ENCODE data around the gene SLC10A7. TPM values are rescaled to one million over a fixed set of nuclear protein-coding genes. Genes with fewer than 3 reads are reported as not detected.

Gene SLC10A7
- polyA plus RNA-seq, 1 donor (not counting 4 experiments of a cell fraction or from before 2014, with no cell fraction given), result 12.7 TPM

GRCh38 chr4:146238107-146238506, 283.6 kb downstream of the SLC10A7 start:
- no peaks in the 10 kb centered on the region for H4K20me1 ChIP-seq (ENCODE audit: control insufficient read depth, extremely low read depth, insufficient read depth, low read length)
- no peak overlapping the region for H3K9ac ChIP-seq (ENCODE audit: control insufficient read depth, extremely low read depth, insufficient read depth, low read length)
- H3K27me3 ChIP-seq (ENCODE audit: control insufficient read depth, extremely low read depth, insufficient read depth, low read length), result no peaks in the 10 kb centered on the region
- no peaks in the 10 kb centered on the region for H3K36me3 ChIP-seq (ENCODE audit: control insufficient read depth in 2 of 2, extremely low read depth in 1 of 2, insufficient read depth in 2 of 2, low read length in 2 of 2)
- dilution Hi-C loops (cut with MboI; ENCODE audit: extremely low pct_ligation_motif_present, low sequenced_read_pairs), result no loop called here
- no peak for DNase-seq (ENCODE audit: low read depth, low spot score)
- FAIRE-seq, result no peak
- no peak overlapping the region for H3K4me2 ChIP-seq (ENCODE audit: control insufficient read depth, extremely low read depth, insufficient read depth, low read depth, low read length)
- TF ChIP-seq EZH2 (IDR thresholded peaks at IDR 0.05; ENCODE audit: low read length), result no peak
- H2AFZ ChIP-seq (ENCODE audit: control insufficient read depth, low read length), result no peak overlapping the region
- H3K9me3 ChIP-seq (ENCODE audit: control insufficient read depth, low read depth, low read length), result no peaks in the 10 kb centered on the region
- peaks cover 15% of the 10 kb centered on the region for H3K4me1 ChIP-seq (ENCODE audit: control insufficient read depth, extremely low read depth, insufficient read depth, low read length)
- no peak overlapping the region for H3K4me3 ChIP-seq (ENCODE audit: control insufficient read depth in 2 of 3, extremely low read depth in 1 of 3, insufficient read depth in 2 of 3, low read depth in 1 of 3, low read length in 3 of 3)
- no peaks in the 10 kb centered on the region for H3K9me1 ChIP-seq (ENCODE audit: control insufficient read depth, extremely low read depth, insufficient read depth, low read length)
- no peak overlapping the region for H3K27ac ChIP-seq (ENCODE audit: control insufficient read depth, insufficient read depth, low read length)
- no peaks in the 10 kb centered on the region for H3K79me2 ChIP-seq (ENCODE audit: control insufficient read depth, insufficient read depth, low read length)

GRCh38 chr4:146237092-146237491, 284.6 kb downstream of the SLC10A7 start:
- dilution Hi-C loops (cut with MboI; ENCODE audit: extremely low pct_ligation_motif_present, low sequenced_read_pairs), result no loop called here
- H3K27ac ChIP-seq (ENCODE audit: control insufficient read depth, insufficient read depth, low read length), result no peak overlapping the region
- TF ChIP-seq CTCF (optimal IDR thresholded peaks at IDR 0.05 in 1 of 3, IDR thresholded peaks at IDR 0.05 in 1 of 3, conservative IDR thresholded peaks at IDR 0.05 in 1 of 3; ENCODE audit: extremely low read depth in 1 of 3, insufficient read depth in 2 of 3, low read length in 3 of 3) (no peak), EZH2 (IDR thresholded peaks at IDR 0.05; ENCODE audit: low read length) (no peak)

GRCh38 chr4:146236216-146236615, 285.5 kb downstream of the SLC10A7 start:
- H3K9me3 ChIP-seq (ENCODE audit: control insufficient read depth, low read depth, low read length), result no peaks in the 10 kb centered on the region
- DNase-seq (ENCODE audit: low read depth, low spot score), result no peak
- no peak overlapping the region for H2AFZ ChIP-seq (ENCODE audit: control insufficient read depth, low read length)
- no peak for FAIRE-seq
- dilution Hi-C loops (cut with MboI; ENCODE audit: extremely low pct_ligation_motif_present, low sequenced_read_pairs), result no loop called here
- no peak overlapping the region for H3K27ac ChIP-seq (ENCODE audit: control insufficient read depth, insufficient read depth, low read length)
- H3K4me2 ChIP-seq (ENCODE audit: control insufficient read depth, extremely low read depth, insufficient read depth, low read depth, low read length), result no peak overlapping the region
- no peaks in the 10 kb centered on the region for H4K20me1 ChIP-seq (ENCODE audit: control insufficient read depth, extremely low read depth, insufficient read depth, low read length)
- H3K4me3 ChIP-seq (ENCODE audit: control insufficient read depth in 2 of 3, extremely low read depth in 1 of 3, insufficient read depth in 2 of 3, low read depth in 1 of 3, low read length in 3 of 3), result no peak overlapping the region
- no peaks in the 10 kb centered on the region for H3K27me3 ChIP-seq (ENCODE audit: control insufficient read depth, extremely low read depth, insufficient read depth, low read length)
- H3K79me2 ChIP-seq (ENCODE audit: control insufficient read depth, insufficient read depth, low read length), result no peaks in the 10 kb centered on the region
- peaks cover 3% of the 10 kb centered on the region for H3K4me1 ChIP-seq (ENCODE audit: control insufficient read depth, extremely low read depth, insufficient read depth, low read length)
- no peaks in the 10 kb centered on the region for H3K9me1 ChIP-seq (ENCODE audit: control insufficient read depth, extremely low read depth, insufficient read depth, low read length)
- TF ChIP-seq EZH2 (IDR thresholded peaks at IDR 0.05; ENCODE audit: low read length) (no peak), CTCF (optimal IDR thresholded peaks at IDR 0.05 in 1 of 3, IDR thresholded peaks at IDR 0.05 in 1 of 3, conservative IDR thresholded peaks at IDR 0.05 in 1 of 3; ENCODE audit: extremely low read depth in 1 of 3, insufficient read depth in 2 of 3, low read length in 3 of 3) (no peak)
- no peak overlapping the region for H3K9ac ChIP-seq (ENCODE audit: control insufficient read depth, extremely low read depth, insufficient read depth, low read length)
- no peaks in the 10 kb centered on the region for H3K36me3 ChIP-seq (ENCODE audit: control insufficient read depth in 2 of 2, extremely low read depth in 1 of 2, insufficient read depth in 2 of 2, low read length in 2 of 2)

More at GRCh38 chr4:146237092-146237491, 284.6 kb downstream of the SLC10A7 start:
- no peaks in the 10 kb centered on the region for H3K27me3 ChIP-seq (ENCODE audit: control insufficient read depth, extremely low read depth, insufficient read depth, low read length)
- DNase-seq (ENCODE audit: low read depth, low spot score) (no peak), FAIRE-seq (no peak)
- H3K4me3 ChIP-seq (ENCODE audit: control insufficient read depth in 2 of 3, extremely low read depth in 1 of 3, insufficient read depth in 2 of 3, low read depth in 1 of 3, low read length in 3 of 3), result no peak overlapping the region
- no peaks in the 10 kb centered on the region for H3K9me3 ChIP-seq (ENCODE audit: control insufficient read depth, low read depth, low read length)
- H3K9me1 ChIP-seq (ENCODE audit: control insufficient read depth, extremely low read depth, insufficient read depth, low read length), result no peaks in the 10 kb centered on the region
- H3K4me2 ChIP-seq (ENCODE audit: control insufficient read depth, extremely low read depth, insufficient read depth, low read depth, low read length), result no peak overlapping the region
- no peaks in the 10 kb centered on the region for H4K20me1 ChIP-seq (ENCODE audit: control insufficient read depth, extremely low read depth, insufficient read depth, low read length)
- no peaks in the 10 kb centered on the region for H3K79me2 ChIP-seq (ENCODE audit: control insufficient read depth, insufficient read depth, low read length)
- peaks cover 12% of the 10 kb centered on the region for H3K4me1 ChIP-seq (ENCODE audit: control insufficient read depth, extremely low read depth, insufficient read depth, low read length)
- H2AFZ ChIP-seq (ENCODE audit: control insufficient read depth, low read length), result no peak overlapping the region
- H3K9ac ChIP-seq (ENCODE audit: control insufficient read depth, extremely low read depth, insufficient read depth, low read length), result no peak overlapping the region
- H3K36me3 ChIP-seq (ENCODE audit: control insufficient read depth in 2 of 2, extremely low read depth in 1 of 2, insufficient read depth in 2 of 2, low read length in 2 of 2), result no peaks in the 10 kb centered on the region

Data from keratinocyte (primary cell).